Measurements from ENCODE around the gene UBE3B.
A peak's percentile ranks its signal among the peaks of the same experiment; 100 is the strongest.

DNA sequence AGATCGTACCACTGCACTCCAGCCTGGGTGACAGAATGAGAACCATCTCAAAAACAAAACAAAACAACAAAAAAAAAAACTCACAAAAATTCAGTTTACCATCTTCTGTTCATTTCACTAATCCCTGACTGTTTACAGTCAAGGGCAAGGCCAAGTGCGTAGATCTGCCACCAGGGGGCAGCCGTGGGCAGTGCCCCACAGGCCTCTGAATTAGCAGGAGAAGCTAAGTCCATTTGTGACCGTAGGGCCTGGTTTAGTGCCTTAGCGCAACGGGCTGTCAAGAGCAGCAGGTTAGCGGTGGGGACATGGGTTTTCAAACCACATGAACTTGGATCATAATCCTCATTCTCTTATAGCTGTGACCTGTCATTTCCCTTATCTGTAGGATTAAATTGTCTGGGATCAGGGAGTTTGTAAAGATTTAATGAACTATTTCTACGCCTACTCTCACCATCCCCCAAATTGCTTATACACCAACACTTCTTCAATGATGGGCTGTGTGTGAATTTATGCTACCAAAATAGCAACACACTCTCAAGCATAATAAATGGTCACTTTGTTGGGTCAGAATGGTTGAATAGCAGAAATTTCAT, 49.3 kb upstream of the UBE3B start:
- TF ChIP-seq, protein P1, sequence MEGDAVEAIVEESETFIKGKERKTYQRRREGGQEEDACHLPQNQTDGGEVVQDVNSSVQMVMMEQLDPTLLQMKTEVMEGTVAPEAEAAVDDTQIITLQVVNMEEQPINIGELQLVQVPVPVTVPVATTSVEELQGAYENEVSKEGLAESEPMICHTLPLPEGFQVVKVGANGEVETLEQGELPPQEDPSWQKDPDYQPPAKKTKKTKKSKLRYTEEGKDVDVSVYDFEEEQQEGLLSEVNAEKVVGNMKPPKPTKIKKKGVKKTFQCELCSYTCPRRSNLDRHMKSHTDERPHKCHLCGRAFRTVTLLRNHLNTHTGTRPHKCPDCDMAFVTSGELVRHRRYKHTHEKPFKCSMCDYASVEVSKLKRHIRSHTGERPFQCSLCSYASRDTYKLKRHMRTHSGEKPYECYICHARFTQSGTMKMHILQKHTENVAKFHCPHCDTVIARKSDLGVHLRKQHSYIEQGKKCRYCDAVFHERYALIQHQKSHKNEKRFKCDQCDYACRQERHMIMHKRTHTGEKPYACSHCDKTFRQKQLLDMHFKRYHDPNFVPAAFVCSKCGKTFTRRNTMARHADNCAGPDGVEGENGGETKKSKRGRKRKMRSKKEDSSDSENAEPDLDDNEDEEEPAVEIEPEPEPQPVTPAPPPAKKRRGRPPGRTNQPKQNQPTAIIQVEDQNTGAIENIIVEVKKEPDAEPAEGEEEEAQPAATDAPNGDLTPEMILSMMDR (optimal IDR thresholded peaks at IDR 0.05 in 1 of 3, IDR thresholded peaks at IDR 0.05 in 1 of 3, conservative IDR thresholded peaks at IDR 0.05 in 1 of 3; ENCODE audit: extremely low read depth in 1 of 3, insufficient read depth in 2 of 3, low read length in 3 of 3), result peak; percentile 95 to 98 (median 98)
- TF ChIP-seq EZH2 (IDR thresholded peaks at IDR 0.05; ENCODE audit: low read length), result no peak
